Neural cell (in vitro differentiated cells): ENCODE data around the gene DCAF6. TPM values are rescaled to one million over a fixed set of nuclear protein-coding genes. Genes with fewer than 3 reads are reported as not detected.
A peak's percentile ranks its signal among the peaks of the same experiment; 100 is the strongest.

Source experiments
- H2AFZ ChIP-seq: fragments of 200-600, 300-800 bp; sonication (generic), shearing (Covaris generic); 2 replicates; pipeline ENCODE4 v1.6.0; 2014; ENCODE audit warnings: low read depth, mild to moderate bottlenecking, antibody characterized with exemption, low read length, moderate library complexity
- H3F3A ChIP-seq: fragments of 200-600 bp; shearing (Covaris generic); 2 replicates; pipeline ENCODE4 v1.6.1; 2016; ENCODE audit warnings: mild to moderate bottlenecking, moderate library complexity, mixed read lengths, antibody characterized with exemption, low read length; ENCODE audit not compliant: insufficient read depth, poor library complexity, severe bottlenecking
- H3K27ac ChIP-seq: fragments of 200-600, 300-800 bp; sonication (generic), shearing (Covaris generic); 2 replicates; pipeline ENCODE4 v1.5.1; 2014; ENCODE audit warnings: mild to moderate bottlenecking, low read length, moderate library complexity
- H3K27me3 ChIP-seq: fragments of 300-800, 200-600 bp; sonication (generic), shearing (Covaris generic); 2 replicates; pipeline ENCODE4 v1.6.0; 2014; ENCODE audit warnings: mild to moderate bottlenecking, low read depth, low read length, moderate library complexity; ENCODE audit not compliant: insufficient read depth
- H3K36me3 ChIP-seq: fragments of 300-800, 200-600 bp; sonication (generic), shearing (Covaris generic); 2 replicates; pipeline ENCODE4 v1.5.1; 2014; ENCODE audit warnings: mild to moderate bottlenecking, antibody characterized with exemption, low read length, moderate library complexity; ENCODE audit not compliant: insufficient read depth
- H3K4me2 ChIP-seq: fragments of 300-800, 200-600 bp; sonication (generic), shearing (Covaris generic); 2 replicates; pipeline ENCODE4 v1.6.0; 2014; ENCODE audit warnings: mild to moderate bottlenecking, low read length
- H3K4me3 ChIP-seq: fragments of 300-800, 200-600 bp; sonication (generic), shearing (Covaris generic); 2 replicates; pipeline ENCODE4 v1.5.1; 2014; ENCODE audit warnings: mild to moderate bottlenecking, low read length, moderate library complexity
- H3K79me2 ChIP-seq: fragments of 200-600 bp; shearing (Covaris generic); replicated peaks from 2 replicates; pipeline ENCODE4 v1.6.0; 2014; ENCODE audit warnings: mild to moderate bottlenecking, low read length, moderate library complexity; ENCODE audit not compliant: insufficient read depth
- H3K9ac ChIP-seq: fragments of 300-800, 200-600 bp; sonication (generic), shearing (Covaris generic); 2 replicates; pipeline ENCODE4 v1.6.1; 2016; ENCODE audit warnings: mild to moderate bottlenecking, low read length, mixed read lengths
- H3K9me2 ChIP-seq: fragments of 200-600 bp; shearing (Covaris generic); 2 replicates; pipeline ENCODE4 v1.6.1; 2016; ENCODE audit warnings: mild to moderate bottlenecking, low read length, mixed read lengths; ENCODE audit not compliant: insufficient read depth
- H3K9me3 ChIP-seq: fragments of 200-600, 300-800 bp; sonication (generic), shearing (Covaris generic); 2 replicates; pipeline ENCODE4 v1.6.1; 2016; ENCODE audit warnings: mild to moderate bottlenecking, mixed run types, low read length, moderate library complexity, mixed read lengths
- H4K20me1 ChIP-seq: fragments of 200-600 bp; shearing (Covaris generic); 2 replicates; pipeline ENCODE4 v1.6.1; 2016; ENCODE audit warnings: mild to moderate bottlenecking, mixed run types; ENCODE audit not compliant: insufficient read depth
- CTCF ChIP-seq: fragments of 450-650 bp; IDR thresholded peaks from 2 replicates; pipeline ENCODE4 v1.5.1; 2014; ENCODE audit warnings: antibody characterized with exemption, mild to moderate bottlenecking, moderate library complexity; ENCODE audit not compliant: poor library complexity, severe bottlenecking
- EP300 ChIP-seq: fragments of 450-650 bp; conservative IDR thresholded peaks from 2 replicates; pipeline ENCODE4 v1.6.1; 2014; ENCODE audit warnings: antibody characterized with exemption, mild to moderate bottlenecking, moderate library complexity; ENCODE audit not compliant: poor library complexity, severe bottlenecking
- EZH2 ChIP-seq: fragments of 200-600, 300-800 bp; shearing (Covaris generic), sonication (generic); IDR thresholded peaks from 2 replicates; pipeline ENCODE4 v1.6.1; 2014; ENCODE audit warnings: antibody characterized with exemption, low read length, borderline replicate concordance, mild to moderate bottlenecking; ENCODE audit not compliant: insufficient read depth, poor library complexity, severe bottlenecking
- MXI1 ChIP-seq: fragments of 450-650 bp; conservative IDR thresholded peaks from 2 replicates; pipeline ENCODE4 v1.6.1; 2014; ENCODE audit warnings: antibody characterized with exemption, mild to moderate bottlenecking; ENCODE audit not compliant: poor library complexity, severe bottlenecking
- POLR2AphosphoS5 ChIP-seq: IDR thresholded peaks from 2 replicates; pipeline ENCODE4 v1.6.1; 2012
- RAD21 ChIP-seq: fragments of 450-650 bp; conservative IDR thresholded peaks from 2 replicates; pipeline ENCODE4 v1.6.1; 2014; ENCODE audit warnings: antibody characterized with exemption, mild to moderate bottlenecking, moderate library complexity
- REST ChIP-seq: IDR thresholded peaks from 2 replicates; pipeline ENCODE4 v1.6.1; 2012; ENCODE audit warnings: borderline replicate concordance
- SMC3 ChIP-seq: fragments of 450-650 bp; conservative IDR thresholded peaks from 2 replicates; pipeline ENCODE4 v1.6.1; 2014; ENCODE audit warnings: antibody characterized with exemption, mild to moderate bottlenecking, moderate library complexity; ENCODE audit not compliant: poor library complexity
- TAF1 ChIP-seq: IDR thresholded peaks from 2 replicates; pipeline ENCODE4 v1.6.1; 2012; ENCODE audit warnings: low read depth
- polyA plus RNA-seq: library from polyadenylated mRNA; depleted of rRNA; stranded (reverse); fragments of >200 nt; gene quantifications from 2 replicates; pipeline ENCODE4 v1.2.3, GENCODE V29; 2014

Gene DCAF6
- polyA plus RNA-seq, 1 donor from 2014 or later: 44.8 TPM

GRCh38 chr1:168081373-168082007 lies 145.0 kb downstream of the DCAF6 start:
- no peaks in the 10 kb centered on the region for H3K9me3 ChIP-seq
- H3K36me3 ChIP-seq: no peaks in the 10 kb centered on the region
- TF ChIP-seq TAF1 (no peak), CTCF (no peak), SMC3 (no peak), MXI1 (no peak), RAD21 (no peak), REST (no peak), EP300 (no peak), EZH2 (no peak), POLR2AphosphoS5 (no peak)
- H3K79me2 ChIP-seq: no peaks in the 10 kb centered on the region
- no peaks in the 10 kb centered on the region for H4K20me1 ChIP-seq
- H3K4me2 ChIP-seq: no peak overlapping the region
- H3K27me3 ChIP-seq: no peaks in the 10 kb centered on the region
- H3K27ac ChIP-seq: no peak overlapping the region
- H2AFZ ChIP-seq: no peak overlapping the region
- H3K9me2 ChIP-seq: no peaks in the 10 kb centered on the region
- no peak overlapping the region for H3K4me3 ChIP-seq
- no peaks in the 10 kb centered on the region for H3F3A ChIP-seq
- H3K9ac ChIP-seq: no peak overlapping the region

GRCh38 chr1:168082008-168082876 lies 145.8 kb downstream of the DCAF6 start:
- no peaks in the 10 kb centered on the region for H4K20me1 ChIP-seq
- H3K9me2 ChIP-seq: no peaks in the 10 kb centered on the region
- TF ChIP-seq SMC3 (peak; percentile 72), RAD21 (peak; percentile 72), CTCF (peak; percentile 80), TAF1 (no peak)
- no peak overlapping the region for H3K9ac ChIP-seq
- H3K4me3 ChIP-seq: no peak overlapping the region
- H2AFZ ChIP-seq: no peak overlapping the region
- no peak overlapping the region for H3K4me2 ChIP-seq
- no peaks in the 10 kb centered on the region for H3K79me2 ChIP-seq
- no peaks in the 10 kb centered on the region for H3K36me3 ChIP-seq
- no peaks in the 10 kb centered on the region for H3F3A ChIP-seq
- H3K27me3 ChIP-seq: no peaks in the 10 kb centered on the region
- no peaks in the 10 kb centered on the region for H3K9me3 ChIP-seq
- H3K27ac ChIP-seq: no peak overlapping the region
